Lower lobe of right lung (tissue), 2 donors: ENCODE measurements around the gene PSAP. TPM values are rescaled to one million over a fixed set of nuclear protein-coding genes. Genes with fewer than 3 reads are reported as not detected.
A peak's percentile ranks its signal among the peaks of the same experiment; 100 is the strongest.

Experiments used
- ATAC-seq, 2 donors: fragments of 200-7000 bp; cut with Tn5 transposase; one replicate each; pipeline ENCODE4 v1.9.1; 2020 to 2022; ENCODE audit warnings: mild to moderate bottlenecking in 2 of 2, moderate library complexity in 2 of 2
- DNase-seq: peaks from one replicate; pipeline ENCODE4 v3.0.0-alpha.2; 2020
- H3K27ac ChIP-seq: fragments of 200-600 bp; one replicate; pipeline ENCODE4 v1.8.0; 2022
- H3K27me3 ChIP-seq: fragments of 200-600 bp; one replicate; pipeline ENCODE4 v1.8.0; 2022; ENCODE audit warnings: low read depth
- H3K36me3 ChIP-seq: fragments of 200-600 bp; one replicate; pipeline ENCODE4 v1.8.0; 2022; ENCODE audit warnings: mild to moderate bottlenecking
- H3K4me1 ChIP-seq: fragments of 200-600 bp; one replicate; pipeline ENCODE4 v1.8.0; 2022
- H3K4me3 ChIP-seq: fragments of 200-600 bp; one replicate; pipeline ENCODE4 v1.8.0; 2022; ENCODE audit warnings: mild to moderate bottlenecking
- H3K9me3 ChIP-seq: fragments of 200-600 bp; one replicate; pipeline ENCODE4 v1.8.0; 2022
- CTCF ChIP-seq: fragments of 200-600 bp; IDR thresholded peaks from one replicate; pipeline ENCODE4 v1.8.0; 2022; ENCODE audit warnings: antibody characterized with exemption, mild to moderate bottlenecking
- intact Hi-C: fragments of 100-400 bp; cut with DNase I; formaldehyde crosslinking; loops from one replicate; pipeline ENCODE4 v1.11.0; 2022
- total RNA-seq: library from RNA; stranded (reverse); fragmentation: NEBNext Ultra II Directional; extraction: Animal tissue kit (Norgen Biotek cat#: 25700); gene quantifications from one replicate; pipeline ENCODE4 v1.2.1, GENCODE V29; 2021
- donor health status: DM: no; HTN: yes; CAD: no; lungs with severe emphysema.

PSAP gene
- total RNA-seq, 1 donor from 2014 or later, result 2,019 TPM

DNA sequence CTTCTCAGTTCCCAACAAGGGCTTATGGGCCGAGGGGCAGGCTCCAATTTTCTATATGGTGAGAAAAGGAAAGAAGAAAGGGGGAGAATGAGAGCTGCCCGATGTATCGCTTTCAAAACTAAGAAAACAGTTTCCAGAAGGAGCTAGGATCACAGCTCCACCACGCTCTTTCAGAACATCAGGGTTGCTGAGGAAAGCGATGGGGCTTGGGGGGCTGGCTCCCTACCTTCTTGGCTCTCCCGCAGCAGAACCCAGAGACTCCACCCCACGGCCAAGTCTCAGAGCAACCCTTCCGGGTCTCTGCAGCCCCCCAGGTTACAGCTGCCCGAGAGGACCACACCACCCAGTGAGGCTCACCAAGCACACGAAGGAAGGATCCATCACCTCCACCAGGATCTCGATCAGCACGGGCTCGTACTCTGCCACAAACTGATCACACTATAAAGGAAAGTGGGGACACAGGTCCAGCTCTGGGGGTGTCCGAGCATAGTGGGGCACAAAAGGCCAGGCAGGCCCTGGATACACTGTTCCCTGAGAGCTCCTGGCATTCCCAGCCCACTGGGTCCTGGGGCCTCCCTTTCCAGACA, 32.3 kb downstream of the PSAP start:
- DNase-seq (no peak), ATAC-seq (no peak)
- intact Hi-C loops, result no loop called here
- no peak overlapping the region for H3K27ac ChIP-seq
- TF ChIP-seq CTCF, result no peak
- peaks cover 20% of the 10 kb centered on the region for H3K4me1 ChIP-seq
- H3K9me3 ChIP-seq, result no peaks in the 10 kb centered on the region
- no peak overlapping the region for H3K4me3 ChIP-seq
- H3K27me3 ChIP-seq, result no peaks in the 10 kb centered on the region
- H3K36me3 ChIP-seq, result peaks cover 96% of the 10 kb centered on the region

DNA sequence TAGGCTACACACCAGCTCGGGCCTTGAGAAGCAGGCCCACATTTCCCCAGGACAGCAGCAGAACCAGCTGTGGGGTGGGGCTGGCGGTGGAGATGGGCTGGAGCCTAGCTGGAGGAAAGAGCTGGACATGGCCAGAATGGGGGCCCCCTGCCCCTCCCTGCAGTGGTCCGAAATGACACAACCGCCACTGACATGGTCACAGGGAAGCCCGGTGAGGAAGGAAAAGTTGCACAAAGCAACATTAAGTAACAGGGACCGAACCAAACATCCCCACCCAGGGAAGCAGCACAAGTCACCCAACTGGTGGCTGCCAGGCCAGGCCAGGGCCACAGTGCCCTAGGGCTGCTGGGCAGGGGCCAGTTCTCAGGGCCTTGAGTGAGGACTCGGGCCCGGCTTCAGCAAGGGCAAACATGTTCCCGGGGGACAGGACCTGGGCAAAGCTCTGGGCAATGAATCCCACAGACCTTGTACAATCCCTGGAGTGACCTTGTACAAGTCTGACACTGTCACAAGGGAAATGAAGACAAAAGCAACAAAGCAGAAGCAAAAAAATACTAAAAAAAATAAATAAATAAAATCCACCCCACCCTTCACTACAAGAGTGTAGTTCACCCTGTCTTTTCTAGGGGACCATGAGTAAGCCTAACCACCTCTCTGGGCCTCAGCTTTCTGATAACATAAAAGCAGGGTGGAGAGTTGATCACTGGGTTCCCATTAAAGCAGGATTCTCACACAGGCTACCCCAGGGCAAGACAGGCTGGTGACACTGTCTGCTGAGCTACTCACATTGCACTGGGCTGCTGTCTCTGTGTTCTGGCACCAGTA, 33.0 kb downstream of the PSAP start:
- Histone ChIP-seq H3K36me3 (peaks cover 89% of the 10 kb centered on the region), H3K27ac (no peak overlapping the region)

DNA sequence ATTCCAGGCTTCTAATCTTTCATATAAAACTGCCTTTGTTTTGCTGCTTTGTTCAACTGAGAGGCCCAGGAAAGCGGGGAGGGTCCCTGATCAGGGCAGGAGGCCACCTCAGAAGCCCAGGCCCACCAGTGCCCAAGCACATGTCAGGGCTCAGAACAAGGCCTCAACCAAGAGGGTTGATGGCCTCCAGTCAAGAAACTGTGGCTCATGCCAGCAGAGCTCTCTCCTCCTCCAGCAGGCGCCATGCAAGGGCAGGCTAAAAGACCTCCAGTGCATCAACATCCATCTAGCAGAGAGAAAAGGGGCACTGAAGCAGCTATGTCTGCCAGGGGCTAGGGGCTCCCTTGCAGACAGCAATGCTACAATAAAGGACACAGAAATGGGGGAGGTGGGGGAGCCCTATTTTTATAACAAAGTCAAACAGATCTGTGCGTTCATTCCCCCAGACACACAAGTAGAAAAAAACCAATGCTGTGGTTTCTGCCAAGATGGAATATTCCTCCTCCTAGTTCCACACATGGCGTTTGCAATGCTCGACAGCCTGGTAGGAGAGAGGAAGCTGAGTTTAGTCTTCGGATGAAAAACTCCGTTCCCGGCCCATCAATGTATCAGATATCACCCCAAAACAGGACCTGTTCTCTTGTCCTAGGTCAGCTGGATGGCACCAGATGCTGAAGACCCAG, 34.0 kb downstream of the PSAP start:
- DNase-seq (no peak), ATAC-seq (no peak)
- Histone ChIP-seq H3K27me3 (no peaks in the 10 kb centered on the region), H3K4me3 (no peak overlapping the region), H3K9me3 (no peaks in the 10 kb centered on the region), H3K27ac (no peak overlapping the region), H3K36me3 (peaks cover 79% of the 10 kb centered on the region), H3K4me1 (peaks cover 20% of the 10 kb centered on the region)
- TF ChIP-seq CTCF, result no peak
- intact Hi-C loops, result no loop called here

More for the DNA sequence above, 33.0 kb downstream of the PSAP start:
- Histone ChIP-seq H3K27me3 (no peaks in the 10 kb centered on the region), H3K4me1 (peaks cover 20% of the 10 kb centered on the region), H3K4me3 (no peak overlapping the region), H3K9me3 (no peaks in the 10 kb centered on the region)
- no peak for TF ChIP-seq CTCF
- ATAC-seq, result peak; percentile 60 to 74
- peak; percentile 75 for DNase-seq
- intact Hi-C loops, result no loop called here

DNA sequence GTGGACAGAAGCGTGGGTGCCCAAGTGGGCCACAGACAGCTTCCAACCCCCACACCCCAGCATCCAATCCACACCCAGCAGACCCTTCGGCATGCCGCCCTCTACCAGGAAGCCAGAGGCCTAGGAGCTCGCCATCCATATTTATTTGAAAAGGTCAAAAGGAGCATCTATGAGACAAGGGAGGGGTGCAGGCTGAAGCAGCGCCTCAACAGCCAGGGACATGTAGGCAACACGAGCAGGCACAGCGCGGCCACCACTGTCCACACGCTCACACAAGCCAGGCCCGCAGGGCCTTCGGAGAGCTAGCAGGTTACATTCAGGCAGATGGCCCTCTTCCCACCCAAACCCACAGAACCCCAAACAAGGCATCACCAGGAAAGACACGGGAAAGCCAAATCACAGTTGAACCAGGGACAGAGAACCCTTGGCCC, 34.6 kb downstream of the PSAP start:
- Histone ChIP-seq H3K27me3 (no peaks in the 10 kb centered on the region), H3K4me1 (peaks cover 20% of the 10 kb centered on the region), H3K27ac (no peak overlapping the region), H3K36me3 (peaks cover 72% of the 10 kb centered on the region), H3K4me3 (no peak overlapping the region), H3K9me3 (no peaks in the 10 kb centered on the region)
- intact Hi-C loops, result no loop called here
- TF ChIP-seq CTCF, result no peak
- DNase-seq (no peak), ATAC-seq (no peak)

DNA sequence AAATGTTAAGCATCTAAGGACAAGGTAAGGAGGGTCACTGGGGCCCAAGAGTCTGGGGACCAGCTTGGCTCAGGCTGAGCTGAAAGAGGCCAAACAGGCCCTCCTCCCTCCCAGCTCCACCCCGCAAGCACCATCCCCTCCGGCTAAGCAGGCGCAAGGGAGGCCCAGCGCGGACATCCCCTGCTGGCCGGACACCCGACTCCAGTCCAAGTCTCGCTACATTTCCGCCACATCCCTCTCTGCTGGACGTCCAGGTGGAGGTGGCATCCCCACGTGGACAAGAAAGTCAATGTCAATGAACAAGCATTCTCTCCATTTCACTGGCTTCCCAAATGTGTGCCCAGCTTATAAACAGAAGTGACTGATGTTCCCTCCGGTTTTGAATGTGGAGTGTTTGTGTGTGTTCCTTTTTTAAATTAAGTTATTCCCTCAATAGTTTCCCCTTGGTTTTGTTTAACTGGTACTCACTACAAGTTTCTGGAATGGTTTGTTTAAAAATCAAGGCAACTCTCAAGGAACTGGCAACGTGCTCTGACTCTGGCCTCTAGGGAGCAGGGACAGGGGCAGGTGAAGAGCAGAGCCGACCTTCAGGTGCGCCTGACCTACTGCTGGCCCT, 35.4 kb downstream of the PSAP start:
- Histone ChIP-seq H3K36me3 (peaks cover 64% of the 10 kb centered on the region), H3K9me3 (no peaks in the 10 kb centered on the region), H3K27me3 (no peaks in the 10 kb centered on the region), H3K4me1 (peaks cover 20% of the 10 kb centered on the region), H3K27ac (no peak overlapping the region), H3K4me3 (no peak overlapping the region)
- intact Hi-C loops, result no loop called here
- no peak for ATAC-seq
- no peak for TF ChIP-seq CTCF
- no peak for DNase-seq
